ENCODE results near the gene IAH1.

IAH1 gene

DNA sequence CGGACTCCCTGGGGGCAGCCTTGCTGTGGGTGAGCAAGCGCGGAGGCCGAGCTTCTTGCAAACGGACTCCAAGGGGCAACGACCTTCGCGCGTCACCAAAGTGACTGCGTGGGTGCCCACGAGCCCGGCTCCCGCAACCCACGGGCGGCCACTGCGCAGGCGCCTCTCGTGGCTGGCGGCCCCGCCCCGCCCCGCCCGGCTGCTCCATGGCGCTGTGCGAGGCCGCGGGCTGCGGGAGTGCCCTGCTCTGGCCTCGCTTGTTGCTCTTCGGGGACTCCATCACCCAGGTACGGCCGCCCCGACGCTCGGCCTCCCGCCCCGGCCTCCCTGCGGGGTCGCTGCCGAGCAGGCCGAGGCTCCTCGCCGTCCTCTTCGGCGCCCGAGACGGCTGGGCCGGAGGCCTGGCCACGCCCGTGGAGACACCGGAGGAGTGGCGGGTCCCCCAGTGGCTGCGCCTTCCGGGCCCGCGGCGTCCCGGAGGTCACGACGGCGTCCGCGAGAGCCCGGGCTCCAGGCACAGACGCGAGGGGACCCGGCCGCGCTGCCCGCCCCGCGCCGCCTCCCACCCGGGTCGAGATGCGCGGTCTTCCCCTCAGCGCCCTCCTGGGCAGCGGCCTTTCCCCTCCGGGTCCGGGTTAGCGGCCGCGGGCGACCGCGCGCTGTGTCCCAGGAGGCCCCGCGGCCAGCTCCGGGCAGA lies at the start of gene IAH1:
TSS of gene IAH1 (plus strand) at position 191 of the 697 bp plus-strand sequence. CDS start at position 207, 16 bp downstream.
- H3K27me3 Mint-ChIP-seq (ENCODE audit: low read depth, poor library complexity): peaks cover 4% of the 10 kb centered on the region
- H3K36me3 Mint-ChIP-seq (ENCODE audit: low read depth): peaks cover 58% of the 10 kb centered on the region
- no peak for TF ChIP-seq CTCF (IDR thresholded peaks at IDR 0.05)
- H3K27ac Mint-ChIP-seq: peak within 1 kb of the TSS; percentile 12
- peak; percentile 52 for DNase-seq
- H3K9me3 Mint-ChIP-seq: no peaks in the 10 kb centered on the region
- peak within 1 kb of the TSS; percentile 80 for H3K4me3 Mint-ChIP-seq
- peaks cover 14% of the 10 kb centered on the region for H3K4me1 Mint-ChIP-seq

DNA sequence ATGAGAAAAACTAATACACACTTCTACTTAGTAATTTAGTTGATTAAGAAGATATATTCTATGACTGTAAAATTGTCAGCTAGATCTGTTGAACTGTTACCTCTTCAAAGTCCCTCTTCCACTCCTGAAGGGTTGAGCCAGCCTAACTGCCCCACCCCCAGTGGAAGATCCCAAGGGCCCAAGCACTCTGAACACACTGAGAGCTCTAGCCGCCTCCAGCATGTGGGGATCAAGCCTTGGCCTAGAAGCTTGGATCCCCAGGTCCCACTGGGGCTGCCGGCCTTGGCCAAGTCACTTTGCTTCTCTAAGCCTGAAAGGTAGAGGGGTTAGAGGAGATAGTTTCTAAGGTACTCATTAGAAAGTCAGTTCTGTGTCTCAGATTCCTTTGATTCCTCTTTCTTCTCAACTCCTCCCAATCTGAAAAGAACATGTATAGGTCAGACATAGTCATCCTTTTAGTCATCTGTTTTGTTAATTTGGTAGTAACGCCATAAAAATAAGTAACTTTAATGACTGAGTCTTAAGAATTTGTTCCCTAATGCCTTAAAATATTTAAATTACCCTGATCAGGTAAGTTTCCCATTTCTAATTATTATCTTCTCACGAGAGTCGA lies 45.3 kb upstream of the IAH1 start:
- TF ChIP-seq CTCF (IDR thresholded peaks at IDR 0.05): no peak
- peaks cover 42% of the 10 kb centered on the region for H3K36me3 Mint-ChIP-seq (ENCODE audit: low read depth)
- DNase-seq: no peak
- H3K27me3 Mint-ChIP-seq (ENCODE audit: low read depth, poor library complexity): no peaks in the 10 kb centered on the region
- no peak overlapping the region for H3K4me3 Mint-ChIP-seq
- no peaks in the 10 kb centered on the region for H3K9me3 Mint-ChIP-seq
- H3K4me1 Mint-ChIP-seq: peaks cover 4% of the 10 kb centered on the region
- no peak overlapping the region for H3K27ac Mint-ChIP-seq

DNA sequence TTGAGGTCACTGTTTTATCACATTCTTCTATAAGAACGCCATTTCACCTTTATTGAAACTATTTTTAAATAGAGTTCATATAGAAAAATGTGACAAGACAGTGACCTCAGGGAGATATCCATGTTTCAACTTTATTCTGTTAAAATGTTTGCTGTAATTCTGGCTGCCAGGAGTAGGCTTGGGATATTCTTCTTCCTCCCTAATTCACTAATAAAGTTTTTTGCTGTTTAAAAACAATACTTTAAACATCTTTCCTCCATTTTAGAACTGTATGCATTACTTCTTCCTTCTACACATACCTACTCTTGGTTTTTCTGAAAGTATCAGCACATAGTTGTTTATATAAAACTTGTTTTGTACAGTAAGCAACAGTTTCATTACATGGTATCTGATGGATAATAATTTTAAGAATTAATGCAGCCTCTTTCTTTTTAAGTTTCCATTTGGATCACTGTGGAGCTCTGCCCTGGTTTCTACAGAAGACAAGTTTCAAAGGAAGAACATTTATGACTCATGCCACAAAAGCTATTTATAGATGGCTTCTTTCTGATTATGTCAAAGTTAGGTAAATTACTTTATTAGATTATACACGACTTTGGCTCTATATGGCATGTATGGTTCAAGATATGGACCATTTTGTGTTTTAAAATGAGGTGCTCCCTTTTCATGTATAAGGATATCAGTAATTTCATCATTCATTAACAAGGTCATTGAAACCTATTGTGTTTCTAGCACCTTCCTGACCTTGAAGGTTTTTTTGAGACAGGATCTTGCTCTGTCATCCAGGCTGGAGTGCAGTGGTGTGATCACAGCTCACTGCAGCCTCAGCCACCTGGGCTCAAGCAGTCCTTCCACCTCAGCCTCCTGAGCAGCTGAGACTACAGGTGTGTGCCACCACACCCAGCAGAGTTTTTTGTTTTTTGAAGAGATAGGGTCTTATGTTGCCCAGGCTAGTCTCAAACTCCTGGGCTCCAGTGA lies 43.7 kb upstream of the IAH1 start:
- Mint-ChIP-seq H3K9me3 (no peaks in the 10 kb centered on the region), H3K4me3 (no peak overlapping the region), H3K4me1 (peaks cover 4% of the 10 kb centered on the region), H3K36me3 (ENCODE audit: low read depth) (peaks cover 52% of the 10 kb centered on the region), H3K27ac (no peak overlapping the region), H3K27me3 (ENCODE audit: low read depth, poor library complexity) (no peaks in the 10 kb centered on the region)
- TF ChIP-seq CTCF (IDR thresholded peaks at IDR 0.05): no peak
- DNase-seq: no peak

- no peak overlapping the region for H3K4me3 Mint-ChIP-seq
- DNase-seq: no peak
- no peaks in the 10 kb centered on the region for H3K9me3 Mint-ChIP-seq
- H3K4me1 Mint-ChIP-seq: no peaks in the 10 kb centered on the region
- H3K36me3 Mint-ChIP-seq (ENCODE audit: low read depth): peaks cover 75% of the 10 kb centered on the region
- no peak overlapping the region for H3K27ac Mint-ChIP-seq
- no peaks in the 10 kb centered on the region for H3K27me3 Mint-ChIP-seq (ENCODE audit: low read depth, poor library complexity)
- TF ChIP-seq CTCF (IDR thresholded peaks at IDR 0.05): no peak
Measured at GRCh38 chr2:9434489-9434888, 39.9 kb upstream of the IAH1 start.

DNA sequence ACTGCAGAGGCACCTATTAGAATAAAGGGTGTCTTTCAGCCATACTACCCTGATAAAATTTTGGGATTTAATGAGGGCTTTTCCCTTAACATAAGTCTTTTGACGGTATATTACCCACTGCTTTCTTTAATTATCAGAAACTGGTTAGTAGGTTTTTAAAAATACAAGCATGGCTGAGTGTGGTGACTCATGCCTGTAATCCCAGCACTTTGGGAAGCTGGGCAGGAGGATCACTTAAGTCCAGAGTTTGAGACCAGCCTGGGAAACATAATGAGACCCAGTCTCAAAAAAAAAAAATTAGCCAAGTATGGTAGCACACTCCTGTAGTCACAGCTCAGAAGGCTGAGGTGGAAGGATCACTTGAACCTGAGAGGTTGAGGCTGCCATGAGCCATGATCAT lies 34.8 kb upstream of the IAH1 start:
- Mint-ChIP-seq H3K36me3 (ENCODE audit: low read depth) (peaks cover 67% of the 10 kb centered on the region), H3K4me3 (no peak overlapping the region), H3K27me3 (ENCODE audit: low read depth, poor library complexity) (no peaks in the 10 kb centered on the region), H3K9me3 (no peaks in the 10 kb centered on the region), H3K4me1 (no peaks in the 10 kb centered on the region), H3K27ac (no peak overlapping the region)
- DNase-seq: no peak
- no peak for TF ChIP-seq CTCF (IDR thresholded peaks at IDR 0.05)
